Measurements from ENCODE around the gene ERMARD.
"Not testable (repeated sequence)": the region's sequence is repeated elsewhere in the genome, so short reads cannot be mapped to it uniquely, and the experiment has no call there.

Gene ERMARD

DNA sequence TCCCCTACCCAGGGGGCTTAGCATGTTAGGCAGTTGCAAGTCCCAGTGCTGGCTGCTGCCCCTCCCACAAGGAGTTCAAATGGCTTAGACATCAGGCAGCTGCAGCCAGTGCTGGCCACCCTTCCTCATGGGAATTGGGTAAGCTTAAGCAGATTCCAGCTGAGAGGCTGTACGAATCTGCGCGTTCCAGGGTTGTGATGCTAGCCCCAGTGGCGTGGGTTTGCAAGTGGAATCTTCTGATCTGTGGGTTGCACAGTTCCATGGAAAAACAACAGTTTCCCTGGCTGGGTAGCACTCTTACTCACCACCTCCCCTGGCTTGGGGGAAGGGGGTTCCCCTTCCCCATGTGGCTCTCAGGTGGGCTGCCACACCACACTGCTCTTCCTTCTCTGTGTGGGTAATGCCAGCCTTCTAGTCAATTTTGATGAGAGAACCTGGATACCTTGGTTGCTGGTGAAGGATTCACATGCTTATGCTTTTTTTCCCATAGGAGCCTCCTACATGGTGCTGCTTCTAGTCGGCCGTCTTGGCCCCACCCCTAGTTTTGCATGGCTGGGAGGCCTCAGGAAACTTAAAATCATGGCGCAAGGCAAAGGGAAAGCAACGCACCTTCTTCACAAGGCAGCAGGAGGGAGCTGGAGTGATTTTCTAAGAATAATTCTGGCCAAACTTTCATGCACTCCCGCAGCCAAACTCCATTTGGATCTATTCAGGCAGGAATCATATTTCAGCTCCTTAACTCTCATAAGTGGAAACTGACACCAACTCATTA, 13.0 kb upstream of the ERMARD start:
- ATAC-seq: no peak

DNA sequence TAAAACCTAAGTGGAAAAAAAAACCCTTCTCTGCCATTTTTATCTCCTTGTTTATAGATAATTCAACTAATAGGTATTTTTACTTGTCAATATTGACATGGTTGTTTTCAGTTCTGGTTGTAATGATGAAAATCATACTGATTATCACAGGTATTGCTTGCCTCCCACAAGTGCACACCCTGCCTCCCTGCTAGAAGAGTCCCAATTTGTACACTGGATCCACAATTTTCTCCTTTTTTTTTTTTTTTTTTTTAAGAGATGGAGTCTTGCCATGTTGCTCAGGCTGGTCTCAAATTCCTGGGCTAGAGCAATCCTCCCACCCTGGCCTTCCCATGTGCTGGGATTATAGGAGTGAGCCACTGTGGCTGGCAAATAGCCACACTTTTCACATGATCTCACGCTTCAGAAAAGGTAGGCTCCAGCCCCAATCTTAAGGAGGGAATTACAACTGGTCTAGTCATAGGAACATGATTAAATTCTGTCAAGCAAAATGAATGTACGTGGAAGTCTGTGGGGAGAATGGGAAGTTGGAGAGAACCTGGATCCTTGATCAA, 12.4 kb upstream of the ERMARD start:
- ATAC-seq: no peak

DNA sequence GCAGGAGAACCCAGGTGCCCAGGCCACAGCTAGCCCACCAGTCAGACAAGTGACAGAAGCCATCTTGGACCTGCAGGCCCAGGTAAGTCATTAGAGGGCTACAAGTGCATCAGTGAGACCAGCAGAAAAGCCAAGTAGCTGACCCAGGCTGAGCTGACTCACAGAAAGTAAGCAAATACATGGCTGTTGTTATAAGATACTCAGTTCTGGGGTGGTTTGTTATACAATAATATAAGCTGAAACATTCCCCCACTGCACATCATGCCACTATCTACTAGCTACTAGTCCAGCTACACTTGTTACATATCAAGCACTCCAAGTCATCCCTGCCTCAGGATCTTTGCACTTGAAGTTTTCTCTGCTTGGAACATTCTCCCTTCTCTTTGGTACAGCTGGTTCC, 10.1 kb upstream of the ERMARD start:
- ATAC-seq: no peak

DNA sequence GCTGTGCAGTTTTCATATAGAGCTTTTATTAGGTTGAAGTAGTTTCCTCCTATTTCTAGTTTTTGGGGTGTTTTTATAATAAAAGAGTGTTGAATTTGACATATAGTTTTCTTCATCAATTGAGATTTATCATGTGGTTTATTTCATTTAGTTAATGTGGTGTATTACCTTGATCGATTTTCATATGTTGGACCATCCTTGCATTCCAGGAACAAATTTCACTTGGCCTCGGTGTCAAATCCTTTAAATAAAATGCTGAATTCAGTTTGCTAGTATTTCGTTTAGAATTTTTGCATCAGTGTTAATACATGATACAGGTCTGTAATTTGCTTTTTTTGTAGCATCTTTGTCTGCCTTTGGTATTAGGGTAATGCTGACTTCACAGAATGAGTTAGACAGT, 6.0 kb upstream of the ERMARD start:
- ATAC-seq: no peak

DNA sequence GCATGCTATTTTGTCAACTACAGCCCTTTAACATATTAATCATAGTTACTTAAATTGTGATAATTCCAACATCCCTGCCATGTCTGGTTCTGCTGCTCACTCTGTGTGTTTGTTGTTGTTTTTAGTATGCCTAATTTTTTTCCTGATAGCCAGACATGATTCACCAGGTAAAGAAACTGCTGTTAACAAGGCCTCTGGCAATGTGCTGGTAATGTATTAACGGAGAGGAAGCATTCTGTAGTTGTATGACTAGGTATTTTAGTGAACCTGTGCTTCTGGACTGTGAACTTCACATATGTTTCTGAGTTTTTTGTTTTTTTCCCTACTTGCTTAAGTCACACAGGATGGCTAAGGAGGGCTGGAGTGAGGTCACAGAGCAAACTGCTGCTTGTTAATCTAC, 4.9 kb upstream of the ERMARD start:
- ATAC-seq: no peak

DNA sequence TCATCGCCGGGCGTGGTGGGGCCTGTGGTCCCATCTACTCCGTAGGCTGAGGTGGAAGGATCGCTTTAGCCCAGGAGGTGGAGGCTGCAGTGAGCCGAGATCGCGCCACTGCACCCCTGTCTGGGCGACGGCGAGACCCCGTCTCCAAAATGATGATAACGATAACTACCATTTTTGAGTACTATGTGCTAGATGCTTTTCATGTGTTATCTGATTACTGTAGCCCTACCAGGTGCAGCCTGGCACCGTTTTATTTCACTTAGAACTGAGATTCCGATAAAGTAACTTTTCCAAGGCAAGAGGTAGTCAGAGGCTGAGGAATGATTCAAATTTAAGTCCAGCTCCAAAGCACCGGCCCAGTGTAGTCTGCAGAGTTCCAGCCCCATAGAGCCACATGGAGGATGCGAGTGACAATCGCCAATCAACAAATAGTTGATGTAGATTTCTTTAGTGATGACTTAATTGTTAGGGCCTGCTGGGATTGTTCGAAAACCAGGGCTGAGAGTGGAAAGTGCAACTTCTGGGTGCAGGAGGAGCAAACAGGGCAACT, 727 bp downstream of the ERMARD start:
- no peak for ATAC-seq

DNA sequence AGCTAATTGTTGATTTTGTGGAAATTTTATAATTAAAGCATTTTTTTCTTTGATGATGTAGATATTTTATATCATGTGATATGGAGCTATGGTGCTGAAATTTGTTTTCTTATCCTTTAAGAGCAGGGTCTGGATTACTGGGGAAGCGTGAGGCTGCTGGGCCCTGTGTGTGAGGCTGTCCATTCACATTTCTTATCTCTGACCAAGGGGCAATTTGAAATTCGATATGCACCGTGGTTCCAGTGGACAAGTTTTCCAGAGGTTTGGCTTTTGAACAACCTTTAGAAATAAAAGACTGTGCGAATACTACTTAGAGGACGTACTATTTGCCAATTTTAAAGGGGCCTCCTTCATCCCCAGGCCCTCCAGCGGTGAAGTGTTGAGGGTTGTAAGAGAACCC, 3.7 kb downstream of the ERMARD start:
- no peak for ATAC-seq

DNA sequence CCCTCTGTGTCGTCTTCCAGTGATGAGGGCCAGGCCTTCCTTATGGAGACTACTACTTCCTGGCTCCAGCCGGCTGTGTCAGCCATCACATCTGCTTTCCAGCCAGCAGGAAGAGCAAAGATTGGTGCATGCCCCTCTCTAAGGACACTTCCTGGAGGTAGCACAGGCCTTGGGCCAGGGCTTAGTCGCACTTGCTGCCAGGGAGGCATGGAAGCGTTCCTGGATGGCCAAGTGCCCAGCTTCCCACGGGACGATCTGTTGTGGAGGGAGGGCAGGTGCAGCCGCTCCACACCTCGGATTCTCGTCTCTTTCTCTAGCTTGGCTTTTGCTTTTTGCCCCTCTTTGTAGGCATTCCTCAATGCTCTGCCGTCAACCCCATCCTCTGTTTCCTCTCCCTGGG, 11.9 kb downstream of the ERMARD start:
- ATAC-seq: no peak

DNA sequence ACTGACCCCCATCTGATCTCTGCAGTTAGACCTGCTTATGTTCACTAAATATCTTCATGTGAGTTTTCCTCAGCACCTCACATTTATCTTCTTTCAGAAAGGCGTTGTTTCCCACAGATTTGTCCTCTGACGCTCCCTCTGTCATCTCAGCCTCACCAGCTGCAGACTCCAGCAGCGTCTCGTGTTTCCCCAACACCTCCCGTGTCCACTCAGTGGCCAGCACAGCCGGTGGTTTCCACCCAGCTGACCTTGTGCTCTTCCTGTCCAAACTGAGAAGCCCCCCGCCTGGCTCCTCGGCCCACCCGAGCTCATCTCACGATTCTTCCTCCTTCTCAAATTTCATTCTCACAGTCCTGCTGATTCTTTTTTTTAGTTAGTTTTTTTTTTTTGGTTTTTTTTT, 12.5 kb downstream of the ERMARD start:
- ATAC-seq: no peak

DNA sequence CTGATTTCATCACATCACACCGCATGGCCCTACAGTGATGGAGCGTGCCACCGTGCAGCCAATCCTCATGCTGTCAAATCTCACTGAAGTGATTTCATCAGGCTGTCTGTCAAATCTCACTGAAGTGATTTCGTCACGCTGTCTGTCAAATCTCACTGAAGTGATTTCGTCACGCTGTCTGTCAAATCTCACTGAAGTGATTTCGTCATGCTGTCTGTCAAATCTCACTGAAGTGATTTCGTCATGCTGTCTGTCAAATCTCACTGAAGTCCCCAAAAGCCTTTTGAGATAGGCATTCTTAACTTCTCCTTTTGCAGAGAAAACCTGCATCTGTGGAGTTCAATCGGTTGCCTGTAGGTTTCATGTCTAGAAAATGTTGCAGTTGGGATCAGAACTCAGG, 14.4 kb downstream of the ERMARD start:
- ATAC-seq: not testable (repeated sequence)

DNA sequence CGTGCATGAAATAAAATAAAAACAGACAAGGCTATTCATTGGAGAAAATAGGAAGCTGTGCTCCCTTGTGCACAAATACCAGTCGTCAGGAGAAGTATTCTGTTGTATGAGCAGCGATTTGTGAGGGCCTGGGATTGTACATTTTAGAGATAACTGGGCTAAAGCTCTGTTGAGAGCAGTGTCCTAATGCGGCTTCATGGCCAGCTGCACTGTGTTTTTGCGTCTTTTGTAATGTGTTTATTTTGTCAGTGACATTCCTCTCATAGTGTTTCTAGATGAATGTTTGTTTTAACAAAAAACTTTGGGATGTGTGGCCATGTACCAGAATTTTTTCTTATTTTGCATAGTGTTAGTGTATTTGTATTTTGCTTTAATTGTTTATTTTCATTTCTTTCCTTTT, 14.8 kb downstream of the ERMARD start:
- ATAC-seq: no peak

DNA sequence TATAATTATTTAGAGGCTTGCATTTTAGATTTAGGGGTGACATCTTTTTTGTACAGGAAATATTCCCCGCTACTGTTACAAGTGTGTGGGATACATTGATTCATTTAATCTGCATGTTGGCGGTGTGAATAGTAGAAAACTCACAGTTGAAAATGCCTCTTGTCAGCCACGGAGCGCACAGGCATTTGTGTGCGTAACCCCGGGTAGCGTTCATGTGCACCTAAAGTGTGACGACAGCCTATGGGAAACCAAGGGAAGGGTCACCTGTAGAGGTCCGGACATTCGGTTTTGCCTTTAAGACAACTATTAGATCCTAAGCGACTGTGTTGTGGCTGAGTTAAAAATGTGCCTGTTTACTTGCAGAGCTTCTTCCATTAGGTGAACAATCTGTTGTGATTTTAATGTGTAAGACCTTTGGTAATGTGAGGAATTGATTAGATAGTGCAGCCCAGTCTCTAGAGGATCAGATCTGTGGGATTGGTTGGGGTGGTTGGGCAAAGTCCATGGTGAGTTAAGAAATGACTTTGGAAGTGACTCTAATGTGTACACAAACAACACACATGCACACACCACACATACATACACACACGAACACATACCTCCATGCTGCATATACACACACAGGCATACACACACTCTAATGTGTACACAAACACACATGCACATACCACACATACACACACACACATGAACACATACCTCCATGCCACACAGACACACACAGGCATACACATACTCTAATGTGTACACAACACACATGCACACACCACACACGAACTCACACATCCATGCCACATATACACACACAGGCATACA, 15.7 kb downstream of the ERMARD start:
- ATAC-seq: no peak

DNA sequence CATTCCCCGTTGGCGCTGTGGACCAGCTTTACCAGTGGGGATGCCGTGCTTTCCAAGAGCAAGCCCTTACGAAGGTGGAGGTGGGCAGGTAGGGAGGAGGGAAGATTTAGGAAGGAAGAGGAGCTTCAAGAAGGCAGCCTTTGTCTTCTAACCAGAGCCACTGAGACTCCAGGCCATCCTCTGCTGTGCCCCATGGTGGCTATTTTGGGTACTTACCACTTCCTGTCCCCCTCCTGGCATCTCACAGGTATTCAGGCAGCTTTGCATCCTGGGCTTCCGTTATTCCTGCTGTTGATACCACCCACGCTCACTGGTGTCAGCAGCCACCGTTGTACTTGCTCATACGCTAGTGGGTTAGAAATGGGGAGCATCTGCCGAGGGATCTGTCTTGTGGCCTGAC, 22.9 kb downstream of the ERMARD start:
- ATAC-seq: no peak

DNA sequence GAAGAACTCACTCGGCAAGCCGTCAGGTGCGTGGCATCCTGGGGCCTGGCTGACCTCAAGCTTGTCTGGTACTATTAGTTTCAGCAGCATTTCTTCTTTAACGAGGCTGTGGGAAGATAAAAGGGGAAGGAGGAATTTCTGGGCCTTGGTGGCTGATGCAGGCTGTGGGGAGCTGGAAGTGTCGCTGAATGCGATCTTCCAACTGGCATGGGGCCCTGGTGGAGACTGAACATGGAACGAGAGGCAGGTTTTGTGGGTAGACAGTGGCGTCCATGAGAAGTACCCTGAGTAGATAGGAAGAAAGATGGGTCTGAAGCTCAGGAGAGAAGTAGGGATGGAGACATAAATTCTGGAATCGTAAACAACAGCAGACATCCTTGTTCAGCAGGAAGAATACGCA, 23.9 kb downstream of the ERMARD start:
- ATAC-seq: no peak

DNA sequence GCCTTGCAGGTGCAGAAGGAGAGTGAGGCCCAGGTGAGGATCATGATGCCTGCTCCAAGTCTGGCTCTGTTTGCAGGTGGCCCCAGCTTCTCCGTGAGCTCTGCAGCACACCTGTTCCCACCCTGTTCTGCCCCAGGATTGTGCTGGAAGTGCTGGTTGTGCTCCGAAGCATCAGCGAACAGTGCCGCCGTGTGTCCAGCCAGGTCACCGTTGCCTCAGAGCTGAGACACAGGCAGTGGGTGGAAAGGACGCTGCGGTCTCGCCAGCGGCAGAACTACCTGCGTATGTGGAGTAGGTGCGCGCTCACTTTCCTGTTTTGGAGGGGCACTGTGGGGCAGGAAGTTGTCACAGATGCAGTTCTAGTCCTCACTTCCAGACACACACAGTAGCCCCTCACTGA, 25.0 kb downstream of the ERMARD start:
- ATAC-seq: no peak

DNA sequence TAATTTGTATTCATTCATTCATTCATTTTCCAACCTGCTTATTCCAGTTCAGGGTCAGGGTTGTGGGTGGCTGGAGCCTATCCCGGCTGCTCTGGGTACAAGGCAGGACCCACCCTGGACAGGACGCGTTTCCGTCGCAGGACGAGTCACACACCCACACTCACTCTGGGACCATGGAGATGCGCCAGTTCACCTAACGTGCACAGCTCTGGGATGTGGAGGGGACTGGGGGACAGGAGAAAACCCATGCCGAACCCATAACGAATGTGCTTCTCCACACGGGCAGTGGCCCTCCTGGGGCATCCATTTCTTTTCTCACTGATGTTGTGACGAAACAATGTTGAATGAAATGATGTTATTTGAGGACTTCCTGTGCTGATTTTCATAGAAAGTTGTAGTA, 26.5 kb downstream of the ERMARD start:
- ATAC-seq: no peak

DNA sequence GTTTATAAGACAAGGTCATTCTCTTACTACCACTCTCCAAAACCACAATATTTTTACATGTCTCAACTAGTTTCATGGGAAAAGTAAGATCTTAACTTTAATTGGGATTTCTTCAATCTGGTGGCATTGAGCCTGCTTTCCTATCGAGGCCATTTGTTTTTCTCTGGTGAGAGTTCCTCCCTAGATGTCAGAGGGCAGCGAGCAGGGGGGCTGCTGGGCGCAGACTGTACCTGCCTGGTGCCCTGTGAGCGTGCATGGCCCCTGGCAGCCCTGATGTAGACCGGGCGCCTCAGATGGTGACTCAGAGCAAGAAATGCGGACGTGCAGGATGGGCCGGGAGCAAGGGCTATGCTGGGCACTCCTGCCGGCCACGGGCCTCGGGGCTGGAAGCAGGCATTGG, 27.2 kb downstream of the ERMARD start:
- no peak for ATAC-seq

DNA sequence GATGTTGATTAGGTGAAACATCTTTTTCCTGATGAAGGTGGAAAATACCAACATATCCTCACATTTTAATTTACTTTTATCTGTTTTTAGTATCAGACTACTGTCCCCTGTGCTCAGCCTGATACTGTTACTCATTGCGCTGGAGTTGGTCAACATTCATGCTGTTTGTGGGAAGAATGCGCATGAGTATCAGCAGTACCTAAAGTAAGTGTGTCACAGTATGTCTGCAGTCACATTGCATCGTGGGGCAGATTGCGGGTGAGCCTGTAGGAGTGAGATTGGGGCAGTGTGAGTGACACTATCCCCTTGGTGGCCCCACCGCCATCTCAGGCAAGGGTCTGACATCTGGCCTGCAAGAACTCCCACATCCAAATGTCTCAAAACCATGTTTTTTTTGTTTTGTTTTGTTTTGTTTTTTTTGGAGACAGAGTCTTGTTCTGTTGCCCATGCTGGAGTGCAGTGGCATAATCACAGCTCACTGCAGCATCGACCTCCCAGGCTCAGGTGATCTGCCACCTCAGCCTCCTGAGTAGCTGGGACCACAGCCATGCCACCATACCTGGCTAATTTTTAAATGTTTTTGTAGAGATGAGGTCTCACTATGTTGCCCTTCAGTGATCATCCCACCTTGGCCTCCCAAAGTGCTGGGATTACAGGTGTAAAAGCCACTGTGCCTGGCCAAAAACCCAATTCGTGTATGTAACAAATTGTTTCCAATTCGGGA, 27.8 kb downstream of the ERMARD start:
- no peak for ATAC-seq

DNA sequence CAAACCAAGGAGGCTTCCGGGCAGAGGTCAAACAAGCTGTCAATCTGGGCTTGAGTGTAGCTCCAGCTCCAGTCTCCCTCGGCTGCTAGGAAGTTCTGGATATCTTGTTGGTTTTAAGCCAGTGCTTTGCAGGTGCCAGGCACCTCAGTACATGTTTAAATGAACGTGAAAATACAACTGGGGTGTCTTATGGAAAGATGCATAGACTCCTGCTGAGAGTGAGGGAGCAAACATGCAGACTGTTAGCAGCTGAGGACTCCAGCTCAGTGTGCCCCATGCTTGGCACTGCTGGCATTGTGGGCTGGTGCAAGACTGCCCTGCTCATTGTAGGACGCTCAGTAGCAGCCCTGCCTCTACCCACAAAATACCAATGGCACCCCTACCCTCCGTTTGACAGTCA, 28.5 kb downstream of the ERMARD start:
- ATAC-seq: no peak

DNA sequence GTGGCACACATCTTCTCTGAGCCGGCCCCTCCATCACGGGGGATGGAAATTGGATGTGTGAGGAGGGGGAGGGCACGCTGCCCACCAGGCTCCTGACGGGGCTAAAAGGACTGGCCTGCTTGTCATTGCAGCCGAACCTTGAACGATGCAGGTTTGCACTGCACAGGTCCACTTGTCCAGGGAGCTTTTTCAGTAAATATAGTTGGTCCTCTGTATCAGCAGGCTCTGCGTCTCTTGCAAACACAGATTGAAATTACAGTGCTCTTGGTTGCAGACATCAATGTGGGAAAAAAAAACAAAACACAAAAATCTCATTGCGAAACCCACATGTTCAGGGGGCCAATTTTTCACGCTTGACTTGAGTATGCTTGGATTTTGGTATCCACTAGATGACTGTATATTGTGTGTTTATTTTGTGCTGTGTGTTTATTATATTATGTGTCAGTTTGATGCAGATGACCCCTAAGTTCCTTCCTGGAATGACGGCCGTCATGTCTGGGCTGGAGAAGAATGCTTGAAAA, 29.2 kb downstream of the ERMARD start:
- ATAC-seq: no peak

DNA sequence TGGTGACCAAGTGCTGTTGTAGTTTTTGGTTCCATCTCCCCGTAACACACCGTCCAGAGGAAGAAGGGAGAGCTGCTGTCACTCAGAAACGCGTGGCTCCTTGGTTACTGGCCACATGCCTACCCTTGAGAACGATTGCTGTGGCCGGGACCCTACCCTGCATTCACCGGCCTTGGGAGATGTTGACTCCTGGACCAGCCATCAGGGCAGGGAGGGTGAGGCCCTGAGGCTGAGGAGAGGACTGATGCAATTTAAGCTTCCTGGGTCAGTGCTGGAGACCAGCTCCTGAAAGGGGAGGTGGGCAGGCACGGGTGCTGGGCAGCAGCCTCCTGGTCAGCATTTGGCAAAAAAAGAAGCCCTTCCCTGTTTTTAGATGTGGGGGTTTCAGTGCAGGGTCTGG, 31.5 kb downstream of the ERMARD start:
- no peak for ATAC-seq

DNA sequence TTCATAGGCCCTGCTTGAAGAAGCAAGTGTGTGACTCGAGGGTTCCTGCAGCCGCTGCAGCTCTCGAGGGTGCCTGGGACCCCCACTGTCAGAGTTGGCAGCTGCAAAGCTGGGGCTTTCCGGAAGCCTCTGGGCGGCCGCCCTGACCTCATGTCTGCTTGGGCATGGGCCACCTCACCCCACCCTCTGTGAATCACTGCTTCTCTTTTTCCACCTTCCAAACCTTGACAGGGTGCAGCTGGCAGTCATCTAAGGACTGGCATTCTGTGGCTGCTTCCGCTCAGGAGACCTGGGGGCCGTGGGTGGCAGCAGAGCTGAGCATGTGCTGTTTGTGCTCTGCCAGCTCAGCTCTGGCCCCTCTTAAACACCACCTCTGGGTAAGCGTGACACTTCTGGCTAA, 32.0 kb downstream of the ERMARD start:
- ATAC-seq: no peak
